ENCODE measurements around the gene ZSWIM7. TPM values are rescaled to one million over a fixed set of nuclear protein-coding genes. Genes with fewer than 3 reads are reported as not detected.

The ZSWIM7 gene
- total and polyA plus RNA-seq, 7 donors: 29.1 to 78.0 (median 41.2) TPM

DNA sequence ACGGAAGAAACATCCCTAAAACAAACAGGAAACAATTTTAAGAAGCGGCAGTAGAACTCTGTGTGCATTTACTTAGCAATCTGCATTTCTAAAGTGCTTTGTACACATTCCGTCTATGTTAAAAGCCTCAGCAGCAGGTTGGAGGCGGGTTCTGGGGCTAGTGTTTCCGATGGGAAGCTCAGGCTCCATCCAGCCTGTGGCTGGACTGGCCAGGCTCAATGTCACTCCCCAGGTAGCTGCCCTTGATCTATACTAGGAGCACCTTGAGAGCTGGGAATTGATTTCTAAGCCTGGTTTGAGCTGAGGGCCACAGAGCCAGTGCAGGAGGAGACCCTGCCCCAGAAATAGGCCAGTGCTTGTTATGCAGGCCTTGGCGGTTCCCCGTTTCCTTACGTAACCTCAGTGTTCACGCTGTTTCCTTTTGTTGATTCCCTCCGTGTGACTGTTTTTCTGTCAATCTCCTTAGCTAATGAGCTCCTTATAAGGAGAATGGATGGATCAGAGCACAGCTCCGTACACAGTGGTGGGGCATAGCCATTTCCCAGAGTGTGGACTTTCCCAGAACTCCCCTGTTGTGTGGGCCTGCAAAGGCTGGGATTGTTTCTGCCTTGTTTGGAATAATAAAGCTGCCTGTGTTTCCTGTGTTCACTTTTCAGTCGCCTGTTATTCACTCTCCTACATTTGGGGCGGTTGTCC lies 33.2 kb downstream of the ZSWIM7 start:
- DNase-seq (no peak), ATAC-seq (no peak)
- WGBS, 3 donors: 66 to 70% (median 69%) methylated on average over 13 of the region's 13 CpGs
- H3K36me3 ChIP-seq (ENCODE audit: insufficient read depth in 1 of 2, low read depth in 1 of 2): no peaks in the 10 kb centered on the region
- intact Hi-C loops (cut with DNase I): no loop called here
- H3K27ac ChIP-seq: peak overlapping the region; percentile 53
- no peaks in the 10 kb centered on the region for H3K4me1 ChIP-seq
- TF ChIP-seq, protein P1, sequence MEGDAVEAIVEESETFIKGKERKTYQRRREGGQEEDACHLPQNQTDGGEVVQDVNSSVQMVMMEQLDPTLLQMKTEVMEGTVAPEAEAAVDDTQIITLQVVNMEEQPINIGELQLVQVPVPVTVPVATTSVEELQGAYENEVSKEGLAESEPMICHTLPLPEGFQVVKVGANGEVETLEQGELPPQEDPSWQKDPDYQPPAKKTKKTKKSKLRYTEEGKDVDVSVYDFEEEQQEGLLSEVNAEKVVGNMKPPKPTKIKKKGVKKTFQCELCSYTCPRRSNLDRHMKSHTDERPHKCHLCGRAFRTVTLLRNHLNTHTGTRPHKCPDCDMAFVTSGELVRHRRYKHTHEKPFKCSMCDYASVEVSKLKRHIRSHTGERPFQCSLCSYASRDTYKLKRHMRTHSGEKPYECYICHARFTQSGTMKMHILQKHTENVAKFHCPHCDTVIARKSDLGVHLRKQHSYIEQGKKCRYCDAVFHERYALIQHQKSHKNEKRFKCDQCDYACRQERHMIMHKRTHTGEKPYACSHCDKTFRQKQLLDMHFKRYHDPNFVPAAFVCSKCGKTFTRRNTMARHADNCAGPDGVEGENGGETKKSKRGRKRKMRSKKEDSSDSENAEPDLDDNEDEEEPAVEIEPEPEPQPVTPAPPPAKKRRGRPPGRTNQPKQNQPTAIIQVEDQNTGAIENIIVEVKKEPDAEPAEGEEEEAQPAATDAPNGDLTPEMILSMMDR (IDR thresholded peaks at IDR 0.05): no peak
- no peaks in the 10 kb centered on the region for H3K9me3 ChIP-seq
- H3K27me3 ChIP-seq (ENCODE audit: insufficient read depth in 3 of 3, low read length in 2 of 3): no peaks in the 10 kb centered on the region
- no peak overlapping the region for H3K4me3 ChIP-seq

DNA sequence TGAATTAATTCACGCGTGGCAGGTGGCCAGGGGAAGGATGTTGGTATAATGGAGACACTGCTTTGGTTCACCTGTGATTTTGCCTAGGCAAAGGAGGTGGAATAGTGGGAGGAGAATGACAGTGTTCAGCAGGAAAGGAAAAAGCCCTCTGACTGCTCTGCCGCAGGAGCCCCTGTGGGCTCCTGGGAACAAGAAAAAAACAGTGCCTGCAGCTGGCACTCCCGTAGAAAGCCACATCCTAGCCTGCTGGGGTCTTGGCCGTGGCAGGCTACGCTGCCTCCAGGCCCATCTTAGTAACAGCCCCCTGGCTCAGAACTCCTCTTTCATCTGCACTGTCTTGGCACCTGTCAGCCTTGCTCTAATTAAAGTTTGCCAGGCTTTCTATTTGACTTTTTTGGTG lies 34.0 kb downstream of the ZSWIM7 start:
- Histone ChIP-seq H3K36me3 (ENCODE audit: insufficient read depth in 1 of 2, low read depth in 1 of 2) (no peaks in the 10 kb centered on the region), H3K9me3 (no peaks in the 10 kb centered on the region), H3K4me3 (no peak overlapping the region), H3K4me1 (no peaks in the 10 kb centered on the region), H3K27me3 (ENCODE audit: insufficient read depth in 3 of 3, low read length in 2 of 3) (no peaks in the 10 kb centered on the region), H3K27ac (no peak overlapping the region)
- ATAC-seq (no peak), DNase-seq (no peak)
- TF ChIP-seq, protein P1 (IDR thresholded peaks at IDR 0.05): no peak
- intact Hi-C loops (cut with DNase I): no loop called here
- 51 to 60% (median 51%) methylated on average over 6 of the region's 6 CpGs for WGBS, 3 donors

DNA sequence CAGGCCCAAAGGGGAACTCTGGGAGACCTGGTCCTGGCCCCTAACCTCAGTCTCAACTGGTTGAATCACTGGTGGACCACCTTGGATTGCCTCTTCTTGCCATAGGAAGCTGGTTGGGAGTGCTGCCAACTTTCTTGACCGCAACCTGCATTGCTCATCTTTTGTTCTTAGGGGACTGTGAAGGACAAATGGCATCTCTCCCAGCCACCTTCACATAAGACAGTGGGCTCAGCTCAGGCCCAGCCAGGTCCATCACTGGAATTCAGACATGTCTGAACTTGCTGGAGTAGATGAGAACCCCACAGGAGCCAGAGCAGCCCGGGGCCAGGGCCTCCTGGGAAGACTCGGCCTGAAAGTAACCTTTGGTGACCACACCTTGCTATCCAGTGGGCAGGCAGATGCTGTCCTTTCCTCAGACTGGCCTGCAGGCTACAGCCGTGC lies 35.8 kb downstream of the ZSWIM7 start:
- Histone ChIP-seq H3K9me3 (no peaks in the 10 kb centered on the region), H3K36me3 (ENCODE audit: insufficient read depth in 1 of 2, low read depth in 1 of 2) (no peaks in the 10 kb centered on the region), H3K27ac (no peak overlapping the region), H3K4me1 (no peaks in the 10 kb centered on the region), H3K4me3 (no peak overlapping the region), H3K27me3 (ENCODE audit: insufficient read depth in 3 of 3, low read length in 2 of 3) (no peaks in the 10 kb centered on the region)
- 83 to 87% (median 83%) methylated on average over 4 of the region's 4 CpGs for WGBS, 3 donors
- DNase-seq (no peak), ATAC-seq (no peak)
- intact Hi-C loops (cut with DNase I): no loop called here
- TF ChIP-seq, protein P1 (IDR thresholded peaks at IDR 0.05): no peak

DNA sequence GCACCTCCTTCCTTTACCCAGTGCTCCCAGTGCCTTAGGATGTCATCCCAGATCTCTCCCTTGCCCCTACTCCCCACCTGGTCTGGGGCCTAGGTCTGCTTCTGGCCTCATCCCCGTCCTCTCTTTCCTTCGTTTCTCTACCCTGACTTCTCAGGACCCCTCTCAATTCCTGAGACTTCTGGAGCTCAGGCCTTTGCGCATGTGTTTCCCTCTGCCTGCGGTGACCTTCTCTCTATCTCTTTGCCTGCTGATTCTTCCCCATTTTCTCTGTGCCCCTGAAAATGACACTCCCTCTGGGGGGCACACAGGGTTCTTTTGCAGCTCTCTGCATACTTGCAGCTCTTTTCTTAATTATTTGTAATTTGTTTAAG lies 41.0 kb downstream of the ZSWIM7 start:
- Histone ChIP-seq H3K27me3 (ENCODE audit: insufficient read depth in 3 of 3, low read length in 2 of 3) (no peaks in the 10 kb centered on the region), H3K4me1 (no peaks in the 10 kb centered on the region), H3K9me3 (no peaks in the 10 kb centered on the region), H3K4me3 (no peak overlapping the region), H3K36me3 (ENCODE audit: insufficient read depth in 1 of 2, low read depth in 1 of 2) (no peaks in the 10 kb centered on the region), H3K27ac (no peak overlapping the region)
- WGBS, 3 donors: 84 to 93% (median 87%) methylated on average over 4 of the region's 4 CpGs
- ATAC-seq: no peak
- intact Hi-C loops (cut with DNase I): no loop called here
- TF ChIP-seq, protein P1 (IDR thresholded peaks at IDR 0.05): no peak
- no peak for DNase-seq
